Breast epithelium (tissue), 3 donors: Measurements from ENCODE around the gene LPGAT1.

Experiments
- POLR2A ChIP-seq: fragments of 450-650 bp; IDR thresholded peaks from one replicate; pipeline ENCODE4 v1.6.1; 2016; ENCODE audit warnings: antibody characterized with exemption, mild to moderate bottlenecking, moderate library complexity
- POLR2AphosphoS5 ChIP-seq, 3 donors: sonication (generic); formaldehyde crosslinking; IDR thresholded peaks; one replicate each; pipeline ENCODE4 v1.6.1; 2017; ENCODE audit warnings: antibody characterized with exemption in 3 of 3
- TF ChIP-seq, protein P1 (sequence below), 3 donors: fragments of 450-650 bp; IDR thresholded peaks; one replicate each; pipeline ENCODE4 v1.5.1; 2016 to 2017; ENCODE audit warnings: antibody characterized with exemption in 3 of 3, mild to moderate bottlenecking in 3 of 3, moderate library complexity in 3 of 3

DNA sequence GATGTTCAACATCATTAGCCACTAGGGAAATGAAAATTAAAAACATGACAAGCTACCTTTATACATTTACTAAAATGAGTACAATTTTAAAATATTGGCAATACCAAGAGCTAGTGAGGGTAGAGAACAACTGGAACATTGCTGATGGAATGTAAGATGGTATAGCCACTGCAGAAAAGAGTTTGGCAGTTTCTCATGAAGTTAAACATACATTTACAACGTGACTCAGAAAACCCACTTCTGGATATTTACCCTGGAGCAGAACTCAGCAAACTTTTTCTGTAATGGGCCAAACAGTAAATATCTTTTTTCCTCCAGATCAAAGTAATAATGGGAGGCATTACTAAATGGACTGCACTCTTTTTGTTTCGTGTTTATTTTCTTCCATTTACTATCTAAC, 22.1 kb downstream of the LPGAT1 start:
- TF ChIP-seq, protein P1, sequence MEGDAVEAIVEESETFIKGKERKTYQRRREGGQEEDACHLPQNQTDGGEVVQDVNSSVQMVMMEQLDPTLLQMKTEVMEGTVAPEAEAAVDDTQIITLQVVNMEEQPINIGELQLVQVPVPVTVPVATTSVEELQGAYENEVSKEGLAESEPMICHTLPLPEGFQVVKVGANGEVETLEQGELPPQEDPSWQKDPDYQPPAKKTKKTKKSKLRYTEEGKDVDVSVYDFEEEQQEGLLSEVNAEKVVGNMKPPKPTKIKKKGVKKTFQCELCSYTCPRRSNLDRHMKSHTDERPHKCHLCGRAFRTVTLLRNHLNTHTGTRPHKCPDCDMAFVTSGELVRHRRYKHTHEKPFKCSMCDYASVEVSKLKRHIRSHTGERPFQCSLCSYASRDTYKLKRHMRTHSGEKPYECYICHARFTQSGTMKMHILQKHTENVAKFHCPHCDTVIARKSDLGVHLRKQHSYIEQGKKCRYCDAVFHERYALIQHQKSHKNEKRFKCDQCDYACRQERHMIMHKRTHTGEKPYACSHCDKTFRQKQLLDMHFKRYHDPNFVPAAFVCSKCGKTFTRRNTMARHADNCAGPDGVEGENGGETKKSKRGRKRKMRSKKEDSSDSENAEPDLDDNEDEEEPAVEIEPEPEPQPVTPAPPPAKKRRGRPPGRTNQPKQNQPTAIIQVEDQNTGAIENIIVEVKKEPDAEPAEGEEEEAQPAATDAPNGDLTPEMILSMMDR (IDR thresholded peaks at IDR 0.05) = no peak
- TF ChIP-seq POLR2A (no peak), POLR2AphosphoS5 (IDR thresholded peaks at IDR 0.05) (no peak)
